NCI-H446 treated with DMSO at 0.1 percent for 48 hours (cell line): ENCODE measurements around the gene NELFB.
"Not testable (repeated sequence)": the region's sequence is repeated elsewhere in the genome, so short reads cannot be mapped to it uniquely, and the experiment has no call there.

ENCODE experiments used
- DNase-seq: peaks from one replicate; lab custom pipeline; 2025; lab: John Stamatoyannopoulos, UW

NELFB gene

GRCh38 chr9:137234758-137235423, 20.2 kb upstream of the NELFB start:
- no peak for DNase-seq

DNA sequence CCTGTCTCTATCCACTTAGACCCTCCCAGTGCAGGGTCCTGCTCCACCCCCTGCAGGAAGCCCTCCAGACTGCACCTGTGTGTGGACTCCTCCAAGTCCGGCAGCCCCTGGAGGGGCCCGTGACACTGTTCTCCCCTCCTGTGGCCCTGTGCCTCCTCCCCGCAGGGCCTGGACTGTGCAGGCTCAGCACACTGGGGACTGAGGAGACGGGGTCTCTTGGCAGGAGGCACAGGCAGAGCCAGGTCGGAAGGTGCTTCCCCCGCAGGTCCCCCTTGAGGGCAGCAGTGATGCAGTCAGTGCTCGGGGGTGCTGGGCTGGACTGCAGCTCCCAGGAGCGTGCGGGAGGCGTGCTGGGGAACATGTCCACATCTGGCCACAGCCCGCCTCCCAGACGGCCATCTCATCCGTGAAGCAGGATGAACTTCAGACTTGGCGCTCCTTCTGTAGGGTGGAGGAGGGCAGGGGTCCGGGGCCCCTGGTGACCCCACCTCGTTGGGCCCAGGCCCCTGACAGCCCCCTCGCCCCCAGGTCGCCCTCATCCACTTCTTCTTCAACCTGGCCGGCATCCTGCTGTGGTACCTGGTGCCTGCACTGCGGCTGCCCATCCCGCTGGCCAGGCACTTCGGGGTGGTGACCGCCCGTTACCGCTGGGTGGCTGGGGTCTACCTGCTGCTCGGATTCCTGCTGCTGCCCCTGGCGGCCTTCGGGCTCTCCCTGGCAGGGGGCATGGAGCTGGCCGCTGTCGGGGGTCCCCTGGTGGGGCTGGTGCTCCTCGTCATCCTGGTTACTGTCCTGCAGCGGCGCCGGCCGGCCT, 19.5 kb upstream of the NELFB start:
- DNase-seq = no peak

DNA sequence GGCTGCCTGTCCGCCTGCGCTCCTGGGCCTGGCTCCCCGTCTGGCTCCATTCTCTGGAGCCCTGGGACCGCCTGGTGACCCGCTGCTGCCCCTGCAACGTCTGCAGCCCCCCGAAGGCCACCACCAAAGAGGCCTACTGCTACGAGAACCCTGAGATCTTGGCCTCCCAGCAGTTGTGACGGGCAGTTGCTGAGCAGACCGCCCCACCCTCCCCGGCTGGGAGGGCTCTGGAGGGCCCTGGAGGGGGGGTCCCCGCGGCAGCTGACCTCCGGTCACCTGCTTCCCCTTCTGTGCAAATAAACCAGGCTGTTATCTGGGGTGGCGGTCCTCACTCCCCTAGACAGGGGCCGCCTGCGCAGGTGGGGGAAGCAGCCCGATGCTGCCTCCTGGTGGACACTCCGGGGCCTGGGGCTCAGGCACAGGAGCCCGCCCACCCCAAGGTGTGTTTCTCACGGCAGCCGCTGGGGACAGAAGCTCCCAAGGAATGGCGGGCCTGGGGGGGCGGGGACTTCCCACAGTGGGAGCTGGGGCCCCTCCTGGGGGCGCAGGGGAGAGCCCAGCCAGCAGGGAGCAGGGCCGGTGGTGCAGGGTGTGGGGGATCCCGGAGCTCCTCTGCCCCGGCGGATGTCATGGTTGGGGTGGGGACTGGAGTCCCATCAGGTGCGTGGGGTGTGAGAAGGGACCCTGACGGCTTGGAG, 18.7 kb upstream of the NELFB start:
- peak; percentile 17 for DNase-seq

DNA sequence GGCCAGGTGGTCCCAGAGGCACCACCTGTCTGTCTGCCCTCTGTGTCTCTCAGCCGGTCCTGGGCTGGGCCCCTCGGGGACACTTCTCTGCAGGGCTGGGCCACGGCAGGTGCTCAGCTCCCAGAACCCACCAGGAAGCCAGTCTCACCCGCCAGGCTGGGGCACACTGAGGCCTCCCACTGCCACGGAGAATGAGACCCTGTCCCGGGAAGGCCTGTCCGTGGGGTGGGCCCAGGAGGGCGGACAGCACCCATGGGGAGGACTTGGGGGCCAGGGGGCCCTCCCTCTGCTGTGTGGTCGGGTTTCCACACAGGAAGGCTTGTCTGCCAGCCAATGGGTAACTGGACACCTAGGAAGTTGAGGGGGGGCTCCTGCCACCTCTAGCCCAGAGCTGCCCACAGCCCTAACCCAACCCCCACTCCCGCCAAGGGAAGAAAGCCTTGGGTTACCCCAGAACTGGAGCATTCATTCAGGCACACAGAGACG, 18.1 kb upstream of the NELFB start:
- DNase-seq = no peak

DNA sequence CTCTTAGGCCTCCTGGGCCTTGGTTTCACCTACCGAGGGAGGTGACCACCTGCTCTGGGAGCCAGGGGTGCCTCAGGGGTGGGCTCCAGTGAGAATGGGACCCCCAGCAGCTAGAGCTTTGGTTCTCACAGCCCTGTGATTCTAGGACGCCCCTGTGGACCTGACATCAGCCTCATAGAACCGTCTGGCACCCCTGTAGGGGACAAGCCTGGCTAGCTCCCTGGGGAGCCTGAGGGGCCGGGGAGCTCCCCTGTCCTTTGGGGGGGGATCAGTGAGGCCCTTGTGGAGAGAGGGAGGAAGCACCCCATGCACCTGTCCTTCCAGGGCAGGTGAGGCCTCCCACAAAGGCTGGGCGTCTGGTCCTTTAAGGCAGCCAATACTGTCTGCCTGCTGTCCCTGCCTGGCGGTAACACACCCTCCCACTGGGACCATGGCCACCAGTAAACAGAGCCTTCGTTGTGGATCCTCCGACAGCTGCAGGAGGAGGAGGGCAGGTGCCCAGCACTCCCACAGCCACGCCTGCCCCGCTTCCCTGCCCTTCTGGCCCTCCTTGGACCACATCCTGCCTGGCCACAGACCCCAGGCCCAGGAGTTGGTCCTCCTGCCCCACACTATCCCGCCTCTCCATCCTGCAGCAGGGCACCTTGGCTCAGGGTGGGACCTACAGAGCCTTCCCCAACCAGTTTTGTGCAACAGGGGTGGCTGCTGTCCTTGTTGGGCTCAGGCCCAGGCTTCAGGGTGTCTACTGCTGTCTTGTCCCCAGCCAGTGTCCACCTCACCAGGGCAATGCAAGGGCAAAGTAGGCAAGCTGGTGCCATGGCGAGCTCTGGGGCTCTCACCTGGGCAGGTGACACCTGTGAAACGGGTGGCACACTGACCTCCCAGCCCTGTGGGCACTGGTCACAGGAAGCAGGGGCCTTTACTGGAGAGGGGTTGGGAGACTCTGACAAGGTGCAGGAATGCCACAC, 17.1 kb upstream of the NELFB start:
- DNase-seq = no peak

- not testable (repeated sequence) for DNase-seq
These were observed 15.5 kb upstream of the NELFB start for GRCh38 chr9:137239541-137240200.

DNA sequence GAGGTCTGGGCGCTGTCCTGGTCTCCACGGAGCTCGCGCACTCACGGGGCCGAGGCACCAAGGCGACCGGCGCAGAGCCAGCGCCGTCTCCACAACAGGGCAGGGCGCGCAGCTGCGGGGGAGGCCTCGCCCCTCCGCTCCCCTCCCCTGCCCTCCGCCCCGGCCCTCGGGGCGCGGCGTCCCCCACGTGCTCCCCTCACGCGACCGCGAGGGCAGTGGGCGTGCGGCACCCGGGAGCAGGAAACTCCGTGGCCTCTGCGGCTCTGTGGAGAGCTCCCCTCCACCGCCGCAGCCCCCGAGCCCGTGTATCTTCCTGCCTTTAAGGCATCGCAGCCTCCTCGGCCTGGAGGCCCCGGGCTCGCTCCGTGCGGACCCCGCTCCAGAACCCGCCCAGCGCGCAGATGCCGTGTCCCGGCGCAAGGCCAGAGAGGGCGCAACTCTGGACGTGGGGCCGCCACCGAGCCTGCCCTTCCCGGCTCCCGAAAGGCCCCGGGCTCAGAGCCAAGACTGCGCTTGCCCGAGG, 14.7 kb upstream of the NELFB start:
- peak; percentile 20 for DNase-seq

DNA sequence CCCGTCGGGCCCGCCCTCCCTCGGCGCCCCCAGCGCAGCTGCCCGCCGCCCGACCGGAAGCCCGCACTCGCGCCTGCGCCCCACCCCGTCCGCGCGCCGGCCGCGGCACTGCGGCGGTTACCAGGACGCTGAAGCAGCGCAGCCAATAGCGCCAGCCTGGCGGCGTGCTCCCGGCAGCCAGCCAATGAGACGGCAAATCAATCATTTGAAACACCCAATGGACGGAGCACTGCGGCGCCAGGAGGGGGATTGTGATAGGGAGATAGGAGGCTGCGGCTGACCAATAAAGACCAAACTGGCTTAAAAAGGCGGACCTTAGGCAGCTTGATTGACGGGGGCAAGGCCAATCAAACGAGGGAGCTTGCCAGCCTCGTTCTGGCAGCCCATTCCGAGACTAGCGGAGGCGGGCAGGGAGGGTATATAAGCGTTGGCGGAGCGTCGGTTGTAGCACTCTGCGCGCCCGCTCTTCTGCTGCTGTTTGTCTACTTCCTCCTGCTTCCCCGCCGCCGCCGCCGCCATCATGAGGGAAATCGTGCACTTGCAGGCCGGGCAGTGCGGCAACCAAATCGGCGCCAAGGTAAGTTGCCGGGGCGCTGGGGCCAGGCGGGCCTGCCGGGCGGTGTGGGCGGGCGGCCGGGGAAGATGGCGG, 14.2 kb upstream of the NELFB start, which contains the start of gene TUBB4B:
TUBB4B (plus strand) TSS at position 447 of the 649 bp plus-strand sequence; CDS start at position 521, 74 bp downstream.
- peak; percentile 98 for DNase-seq

- DNase-seq = no peak
These were observed 13.4 kb upstream of the NELFB start for GRCh38 chr9:137241490-137242268.

GRCh38 chr9:137242269-137243203, 12.6 kb upstream of the NELFB start:
- DNase-seq = no peak

- not testable (repeated sequence) for DNase-seq
These were observed 11.9 kb upstream of the NELFB start for GRCh38 chr9:137243266-137243625.

DNA sequence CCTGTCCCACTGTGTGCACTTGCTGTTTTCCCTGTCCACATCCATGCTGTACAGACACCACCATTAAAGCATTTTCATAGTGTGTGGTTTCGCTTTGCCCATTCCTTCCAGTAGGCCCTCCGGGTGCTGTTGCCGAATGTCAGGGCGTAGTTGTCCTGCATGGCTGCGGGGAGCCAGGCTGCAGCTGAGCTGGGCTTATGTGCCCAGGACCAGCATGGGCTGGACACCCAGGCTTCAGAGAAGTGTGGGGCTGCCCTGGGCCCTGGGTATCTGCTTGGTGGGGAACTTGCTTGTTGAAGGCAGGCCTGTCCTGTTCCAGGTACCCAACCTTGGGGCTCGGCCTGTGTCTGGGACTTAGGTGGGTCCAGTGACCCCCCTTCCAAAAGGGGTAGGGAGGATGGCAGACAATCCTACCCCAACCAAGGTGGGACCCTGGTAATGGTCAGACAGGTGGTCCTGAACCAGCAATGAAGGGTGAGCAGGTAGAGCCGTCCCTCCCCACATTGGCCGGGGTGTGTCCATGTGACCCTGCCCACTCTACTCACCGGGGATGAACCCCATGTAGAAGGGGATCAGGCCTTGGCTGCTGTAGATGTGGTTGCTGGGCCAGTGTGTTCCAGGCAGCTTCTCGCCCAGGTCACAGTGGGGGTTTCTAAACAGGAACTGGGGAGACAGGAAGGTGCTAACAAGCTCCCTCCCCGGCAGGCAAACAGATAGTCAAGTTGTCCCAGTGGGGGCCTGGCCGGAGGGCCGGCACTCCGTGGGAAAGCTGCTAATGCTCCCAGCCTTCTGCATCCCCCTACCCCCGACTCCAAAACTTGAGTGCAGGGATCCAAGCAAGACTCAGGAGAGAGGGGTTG, 11.3 kb upstream of the NELFB start:
- no peak for DNase-seq

GRCh38 chr9:137244486-137245449, 10.4 kb upstream of the NELFB start:
- DNase-seq = no peak

DNA sequence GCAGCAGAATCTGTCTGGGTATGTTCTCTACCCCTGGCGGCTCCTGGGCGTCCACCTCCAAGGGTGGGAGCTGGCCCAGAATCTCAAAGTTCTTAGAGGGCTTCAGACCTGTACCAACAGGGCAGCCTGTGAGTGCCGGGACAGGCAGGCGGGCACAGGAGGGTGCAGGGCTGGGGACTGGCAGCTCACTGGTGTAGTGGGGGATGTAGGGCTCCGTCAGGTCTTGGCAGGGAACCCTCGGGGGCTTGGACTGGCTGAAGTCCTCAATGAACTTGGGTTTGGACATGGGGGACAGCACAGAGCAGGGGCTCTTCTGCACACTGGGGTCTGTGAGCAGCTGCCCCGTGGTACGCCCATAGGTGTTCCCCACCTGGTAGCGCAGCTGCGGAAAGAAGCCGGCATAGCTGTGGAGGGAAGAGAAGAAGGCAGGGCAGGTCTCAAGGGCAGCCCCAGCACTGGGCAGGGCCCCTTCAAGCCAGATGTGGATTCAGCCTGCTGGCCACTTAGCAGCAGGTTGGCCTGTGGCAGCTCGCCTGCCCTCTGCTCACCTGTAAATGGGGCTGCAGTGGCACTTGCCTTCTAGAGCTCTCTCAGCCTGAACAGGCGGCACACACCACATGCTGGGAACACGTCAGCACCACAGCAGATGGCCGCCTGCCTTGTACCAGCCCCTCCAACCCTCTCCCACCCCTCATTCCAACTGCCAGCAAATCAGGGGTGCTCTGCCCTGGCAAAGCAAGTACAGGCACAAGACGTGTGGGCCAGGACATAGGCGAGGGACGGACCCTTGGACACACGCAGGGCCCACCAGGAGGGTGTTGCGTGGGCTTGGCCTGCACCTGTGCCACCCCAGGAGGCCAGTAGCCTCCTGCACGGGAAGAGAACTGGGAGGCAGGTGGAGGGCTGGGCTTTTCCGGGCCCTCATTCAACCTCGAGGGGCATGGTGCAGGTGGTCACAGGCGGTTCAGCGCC, 9.4 kb upstream of the NELFB start:
- no peak for DNase-seq
